ENCODE data around the gene RIIAD1. TPM values are rescaled to one million over a fixed set of nuclear protein-coding genes. Genes with fewer than 3 reads are reported as not detected.

Gene RIIAD1, protein sequence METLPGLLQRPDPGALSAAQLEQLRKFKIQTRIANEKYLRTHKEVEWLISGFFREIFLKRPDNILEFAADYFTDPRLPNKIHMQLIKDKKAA
- polyA plus RNA-seq = 34.0 and 67.9 TPM in 2 replicates

DNA sequence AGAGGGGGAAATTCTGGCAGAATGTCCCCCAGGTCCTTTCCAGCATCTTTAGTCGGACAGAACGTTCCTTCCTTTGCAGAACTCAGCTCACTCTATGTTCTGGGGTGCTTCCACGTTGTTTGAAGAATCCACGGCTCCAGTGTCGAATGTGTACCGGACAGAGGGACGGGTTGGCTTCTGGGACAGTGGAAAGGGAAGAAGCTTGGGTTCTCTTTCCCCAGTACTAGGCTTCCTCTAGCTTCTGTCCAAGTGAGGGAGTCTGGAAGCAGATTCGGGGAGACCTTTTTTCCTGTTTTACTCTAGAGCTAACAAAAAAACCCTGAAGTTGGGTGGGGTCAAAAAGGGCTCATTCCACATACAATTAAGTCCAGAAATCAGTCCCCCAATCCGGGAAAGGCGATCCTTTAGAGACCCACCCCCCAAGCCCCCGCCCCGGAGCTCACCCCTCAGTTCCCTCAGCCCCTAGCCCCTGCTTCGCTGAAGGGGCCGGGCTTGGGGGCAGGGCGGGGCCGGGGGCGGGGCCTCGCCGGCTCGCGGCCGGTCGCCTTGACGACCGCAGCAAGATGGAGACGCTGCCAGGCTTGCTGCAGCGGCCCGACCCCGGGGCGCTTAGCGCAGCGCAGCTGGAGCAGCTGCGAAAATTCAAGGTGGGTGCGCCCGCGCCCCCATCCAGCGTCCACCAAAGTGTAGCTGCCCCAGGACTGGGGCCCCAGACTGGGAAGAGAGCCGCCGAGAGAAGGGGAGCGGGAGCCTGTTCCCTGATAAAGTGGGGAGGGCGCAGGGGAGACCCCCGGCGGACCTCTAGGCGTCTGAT, at the start of gene RIIAD1:
TSS of gene RIIAD1 (plus strand) at position 549 of the 814 bp plus-strand sequence. CDS start at position 564, 15 bp downstream.

DNA sequence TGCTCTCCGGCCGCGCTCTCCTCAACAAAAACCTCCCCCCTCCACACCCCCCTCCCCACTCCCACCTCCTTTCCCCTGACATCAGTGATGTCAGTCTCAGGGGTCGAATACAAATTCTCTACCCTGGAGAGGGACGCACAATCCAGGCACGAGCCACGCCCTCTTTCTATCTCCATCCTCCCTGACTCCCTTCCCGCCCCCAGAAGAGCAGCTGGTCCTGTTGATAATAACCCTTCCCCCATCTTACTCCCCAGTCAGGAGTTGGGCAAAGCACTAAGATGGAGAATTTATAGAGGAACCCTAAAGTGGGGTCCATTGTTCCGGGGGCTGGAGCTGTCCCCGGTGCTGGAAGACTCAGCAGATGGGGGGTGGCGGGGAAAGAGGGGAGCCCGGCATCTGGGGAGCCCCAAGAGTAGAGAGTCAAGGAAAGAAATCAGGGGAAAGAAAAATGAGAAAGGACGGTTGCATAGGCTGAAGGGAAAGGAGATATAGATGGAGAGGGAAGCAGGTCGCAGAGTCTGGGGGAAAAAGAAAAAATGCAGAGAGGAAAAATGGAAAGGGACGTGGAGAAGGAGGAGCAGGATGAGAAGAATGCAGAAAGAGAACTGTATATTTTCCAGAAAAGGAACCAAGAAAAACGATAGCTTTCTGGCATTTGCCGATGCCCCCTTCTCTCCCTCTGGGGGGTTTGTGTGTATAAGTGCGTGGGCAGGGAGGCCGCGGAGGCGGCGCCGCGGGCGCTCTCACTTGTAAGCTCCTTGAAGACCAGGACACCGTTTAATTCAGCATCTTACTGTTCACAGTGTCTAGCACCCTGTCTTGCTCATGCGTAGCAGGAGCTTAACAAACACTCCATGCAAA, 4.3 kb upstream of the RIIAD1 start, which contains the start of gene CELF3:
TSS of gene CELF3 (minus strand) at position 33 of the 861 bp plus-strand sequence. CDS start 783 bp downstream, outside the sequence.

DNA sequence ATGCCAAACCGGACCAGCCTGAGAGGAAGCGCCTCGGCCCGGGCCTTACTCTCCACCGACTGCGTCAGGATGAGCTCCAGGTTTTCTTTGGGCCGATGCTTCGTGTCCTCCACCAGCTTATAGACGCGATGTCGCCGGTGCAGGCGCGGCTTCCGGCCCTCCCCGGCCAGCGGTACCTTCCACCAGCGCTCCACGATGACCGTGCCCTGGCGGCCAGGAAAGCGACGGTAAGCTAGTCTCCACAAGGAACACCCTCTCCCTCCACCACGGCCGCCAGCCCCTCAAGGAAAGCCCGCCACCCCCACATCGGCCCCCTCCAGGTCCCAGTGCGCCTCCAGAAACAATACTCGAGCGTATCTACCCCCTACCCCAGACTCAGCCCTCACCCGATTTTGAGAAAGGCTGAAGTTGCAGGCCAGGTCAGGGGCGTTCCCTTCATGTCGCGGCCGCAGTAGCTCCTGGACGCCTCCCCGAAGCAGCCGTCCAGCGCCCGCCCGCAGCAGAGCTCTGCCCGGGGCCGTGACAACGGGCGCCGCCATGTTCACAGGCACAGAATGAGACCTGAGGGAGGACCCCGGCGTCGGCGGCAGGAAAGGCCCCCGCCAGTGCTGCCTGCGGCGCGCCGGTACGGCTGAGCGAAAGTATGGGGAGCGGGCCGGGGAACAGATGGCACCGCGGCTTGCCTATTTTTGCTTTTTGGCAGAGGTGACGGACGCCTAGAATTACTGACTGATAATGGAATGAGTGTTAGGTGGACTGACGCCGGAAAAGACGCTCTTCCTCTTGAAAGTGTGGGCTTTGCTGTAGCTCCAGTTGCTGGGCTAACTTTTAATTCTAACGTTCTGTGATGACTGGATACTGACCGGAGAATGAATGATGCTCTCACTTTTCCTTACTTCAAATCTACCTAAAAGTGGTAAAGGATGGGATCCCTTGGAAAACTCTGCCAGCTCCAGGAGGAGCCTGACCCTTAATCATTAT, 41.9 kb downstream of the RIIAD1 start, which contains the start of gene MRPL9:
TSS of gene MRPL9 (minus strand) at position 556 of the 981 bp plus-strand sequence. CDS start at position 539, 17 bp downstream.

Other genes starting within 250 kb of the RIIAD1 start
- 0.18 and 1.5 TPM in 2 replicates for gene CGN, start 210.1 kb upstream of the RIIAD1 start, polyA plus RNA-seq
- gene TUFT1, start 181.2 kb upstream of the RIIAD1 start, polyA plus RNA-seq = 11.1 and 11.7 TPM in 2 replicates
- 28.4 and 48.5 TPM in 2 replicates for gene SNX27, start 109.5 kb upstream of the RIIAD1 start, polyA plus RNA-seq
- gene CELF3, start 4.7 kb upstream of the RIIAD1 start, polyA plus RNA-seq = 0.09 and 0.17 TPM in 2 replicates
- 68.3 and 96.2 TPM in 2 replicates for gene MRPL9, start 42.0 kb downstream of the RIIAD1 start, polyA plus RNA-seq
- gene TDRKH, start 69.0 kb downstream of the RIIAD1 start, polyA plus RNA-seq = 8.2 and 10.4 TPM in 2 replicates
- 85.0 and 115 TPM in 2 replicates for gene LINGO4, start 83.9 kb downstream of the RIIAD1 start, polyA plus RNA-seq
- gene RORC, start 110.3 kb downstream of the RIIAD1 start, polyA plus RNA-seq = not detected in 2 replicates
- gene C2CD4D, start 118.3 kb downstream of the RIIAD1 start, polyA plus RNA-seq = 0.14 TPM in 1 of 2 replicates, not detected in the other
- 0.42 TPM in 1 of 2 replicates, not detected in the other for gene THEM5, start 132.2 kb downstream of the RIIAD1 start, polyA plus RNA-seq
- 18.5 and 18.7 TPM in 2 replicates for gene THEM4, start 188.0 kb downstream of the RIIAD1 start, polyA plus RNA-seq

Data from Purkinje cell (primary cell).